ENCODE measurements around the gene SRD5A1. TPM values are rescaled to one million over a fixed set of nuclear protein-coding genes. Genes with fewer than 3 reads are reported as not detected.

Gene SRD5A1
- total RNA-seq, 2 experiments from 2014 or later = 16.7 to 32.5 TPM

- ChIA-PET POLR2A (no interaction called here), CTCF (ENCODE audit: unreplicated experiment) (no interaction called here)
- Histone ChIP-seq H3K27ac (ENCODE audit: low read depth, low read length, poor library complexity, severe bottlenecking) (no peak overlapping the region), H3K36me3 (ENCODE audit: insufficient read depth, low read length) (peaks cover 99% of the 10 kb centered on the region), H3K4me1 (ENCODE audit: insufficient read depth, low read length, poor library complexity, severe bottlenecking) (no peaks in the 10 kb centered on the region), H3K4me2 (ENCODE audit: low read length) (no peak overlapping the region), H4K20me1 (ENCODE audit: insufficient read depth, low read length) (no peaks in the 10 kb centered on the region), H3K4me3 (ENCODE audit: low read depth, low read length, poor library complexity, severe bottlenecking) (no peak overlapping the region), H3K79me2 (ENCODE audit: insufficient read depth, low read depth, low read length) (no peaks in the 10 kb centered on the region), H2AFZ (ENCODE audit: low read length) (no peak overlapping the region), H3K9me3 (ENCODE audit: low read length) (no peaks in the 10 kb centered on the region), H3K9me2 (ENCODE audit: insufficient read depth, low read length) (no peaks in the 10 kb centered on the region)
- no peak for TF ChIP-seq CTCF (conservative IDR thresholded peaks at IDR 0.05; ENCODE audit: low read length)
- TF ChIP-seq EZH2phosphoT487 (IDR thresholded peaks at IDR 0.05; ENCODE audit: borderline replicate concordance, low read depth, low read length) = no peak
- intact Hi-C loops (cut with micrococcal nuclease; ENCODE audit: unreplicated experiment) = no loop called here
- no peak for DNase-seq (ENCODE audit: low spot score)
- BruUV-seq (replicated peaks) = no TSS peak
These were observed 30.8 kb upstream of the SRD5A1 start for GRCh38 chr5:6602441-6602840.

GRCh38 chr5:6603643-6604042 lies 29.6 kb upstream of the SRD5A1 start:
- DNase-seq (ENCODE audit: low spot score) = no peak
- Histone ChIP-seq H4K20me1 (ENCODE audit: insufficient read depth, low read length) (no peaks in the 10 kb centered on the region), H3K9me3 (ENCODE audit: low read length) (no peaks in the 10 kb centered on the region), H2AFZ (ENCODE audit: low read length) (no peak overlapping the region), H3K27ac (ENCODE audit: low read depth, low read length, poor library complexity, severe bottlenecking) (no peak overlapping the region), H3K9me2 (ENCODE audit: insufficient read depth, low read length) (no peaks in the 10 kb centered on the region), H3K4me3 (ENCODE audit: low read depth, low read length, poor library complexity, severe bottlenecking) (no peak overlapping the region), H3K79me2 (ENCODE audit: insufficient read depth, low read depth, low read length) (no peaks in the 10 kb centered on the region), H3K36me3 (ENCODE audit: insufficient read depth, low read length) (peaks cover 99% of the 10 kb centered on the region), H3K4me1 (ENCODE audit: insufficient read depth, low read length, poor library complexity, severe bottlenecking) (no peaks in the 10 kb centered on the region), H3K4me2 (ENCODE audit: low read length) (no peak overlapping the region)
- CTCF ChIA-PET (ENCODE audit: unreplicated experiment) = no interaction called here
- intact Hi-C loops (cut with micrococcal nuclease; ENCODE audit: unreplicated experiment) = no loop called here
- TF ChIP-seq CTCF (conservative IDR thresholded peaks at IDR 0.05; ENCODE audit: low read length) = no peak
- TF ChIP-seq EZH2phosphoT487 (IDR thresholded peaks at IDR 0.05; ENCODE audit: borderline replicate concordance, low read depth, low read length) = no peak
- BruUV-seq (replicated peaks) = no TSS peak
- POLR2A ChIA-PET = no interaction called here

GRCh38 chr5:6604341-6604740 lies 28.9 kb upstream of the SRD5A1 start:
- intact Hi-C loops (cut with micrococcal nuclease; ENCODE audit: unreplicated experiment) = no loop called here
- ChIA-PET CTCF (ENCODE audit: unreplicated experiment) (no interaction called here), POLR2A (interaction anchor here (0.6 kb wide), 1 partner anchor 1353 kb away, joined by 3 read pairs; no protein-coding TSS in a partner anchor)
- Histone ChIP-seq H3K4me3 (ENCODE audit: low read depth, low read length, poor library complexity, severe bottlenecking) (no peak overlapping the region), H3K4me1 (ENCODE audit: insufficient read depth, low read length, poor library complexity, severe bottlenecking) (no peaks in the 10 kb centered on the region), H3K9me2 (ENCODE audit: insufficient read depth, low read length) (no peaks in the 10 kb centered on the region), H3K27ac (ENCODE audit: low read depth, low read length, poor library complexity, severe bottlenecking) (no peak overlapping the region), H3K9me3 (ENCODE audit: low read length) (no peaks in the 10 kb centered on the region), H3K79me2 (ENCODE audit: insufficient read depth, low read depth, low read length) (no peaks in the 10 kb centered on the region), H2AFZ (ENCODE audit: low read length) (no peak overlapping the region), H3K36me3 (ENCODE audit: insufficient read depth, low read length) (peaks cover 100% of the 10 kb centered on the region), H3K4me2 (ENCODE audit: low read length) (no peak overlapping the region), H4K20me1 (ENCODE audit: insufficient read depth, low read length) (no peaks in the 10 kb centered on the region)
- no TSS peak for BruUV-seq (replicated peaks)
- no peak for TF ChIP-seq CTCF (conservative IDR thresholded peaks at IDR 0.05; ENCODE audit: low read length)
- no peak for TF ChIP-seq EZH2phosphoT487 (IDR thresholded peaks at IDR 0.05; ENCODE audit: borderline replicate concordance, low read depth, low read length)
- no peak for DNase-seq (ENCODE audit: low spot score)

Data from OCI-LY7 (cell line).